NT2/D1 (cell line): ENCODE data around the gene MAZ.
"Not testable (repeated sequence)": the region's sequence is repeated elsewhere in the genome, so short reads cannot be mapped to it uniquely, and the experiment has no call there.

ENCODE experiments used
- DNase-seq: peaks from one replicate; pipeline ENCODE4 v3.0.0-alpha.2; 2011; ENCODE audit warnings: low read depth, low spot score
- H3K27me3 ChIP-seq: 2 replicates; pipeline ENCODE4 v1.6.0; 2011; ENCODE audit warnings: mild to moderate bottlenecking; ENCODE audit not compliant: insufficient read length, insufficient read depth
- H3K36me3 ChIP-seq: 2 replicates; pipeline ENCODE4 v1.6.1; 2011; ENCODE audit warnings: mild to moderate bottlenecking, low read length, mixed read lengths; ENCODE audit not compliant: insufficient read depth, insufficient read length
- H3K4me1 ChIP-seq: 2 replicates; pipeline ENCODE4 v1.5.1; 2011; ENCODE audit not compliant: insufficient read depth, insufficient read length
- H3K4me3 ChIP-seq: 2 replicates; pipeline ENCODE4 v1.5.1; 2011; ENCODE audit warnings: low read depth; ENCODE audit not compliant: insufficient read length
- H3K9ac ChIP-seq: 2 replicates; pipeline ENCODE4 v1.6.0; 2011; ENCODE audit warnings: low read depth; ENCODE audit not compliant: insufficient read length
- H3K9me3 ChIP-seq: 2 replicates; pipeline ENCODE4 v1.5.1; 2011; ENCODE audit warnings: mild to moderate bottlenecking, low read length; ENCODE audit not compliant: insufficient read depth
- SUZ12 ChIP-seq: IDR thresholded peaks from 2 replicates; pipeline ENCODE4 v1.6.1; 2011; ENCODE audit not compliant: insufficient read length, insufficient read depth; ENCODE audit errors: extremely low read depth
- YY1 ChIP-seq: IDR thresholded peaks from 2 replicates; pipeline ENCODE4 v1.6.1; 2011; ENCODE audit not compliant: insufficient read length, insufficient read depth
- ZNF274 ChIP-seq: IDR thresholded peaks from 2 replicates; pipeline ENCODE4 v1.6.1; 2011; ENCODE audit warnings: mild to moderate bottlenecking, low read depth, low read length

The MAZ gene

GRCh38 chr16:29763326-29763725, 43.0 kb upstream of the MAZ start:
- H3K27me3 ChIP-seq: no peaks in the 10 kb centered on the region
- no peaks in the 10 kb centered on the region for H3K36me3 ChIP-seq
- peaks cover 5% of the 10 kb centered on the region for H3K4me1 ChIP-seq
- TF ChIP-seq SUZ12 (no peak), YY1 (no peak), ZNF274 (no peak)
- no peaks in the 10 kb centered on the region for H3K9me3 ChIP-seq
- no peak overlapping the region for H3K9ac ChIP-seq
- H3K4me3 ChIP-seq: no peak overlapping the region
- no peak for DNase-seq

GRCh38 chr16:29765167-29766032, 40.9 kb upstream of the MAZ start:
- Histone ChIP-seq H3K4me1 (peaks cover 5% of the 10 kb centered on the region), H3K9me3 (no peaks in the 10 kb centered on the region), H3K4me3 (no peak overlapping the region), H3K36me3 (no peaks in the 10 kb centered on the region), H3K9ac (no peak overlapping the region), H3K27me3 (no peaks in the 10 kb centered on the region)
- DNase-seq: no peak
- TF ChIP-seq ZNF274 (no peak), SUZ12 (no peak), YY1 (no peak)

GRCh38 chr16:29766571-29766970, 39.8 kb upstream of the MAZ start:
- no peaks in the 10 kb centered on the region for H3K36me3 ChIP-seq

GRCh38 chr16:29767062-29767461, 39.3 kb upstream of the MAZ start:
- Histone ChIP-seq H3K27me3 (no peaks in the 10 kb centered on the region), H3K9me3 (no peaks in the 10 kb centered on the region), H3K9ac (no peak overlapping the region), H3K36me3 (no peaks in the 10 kb centered on the region), H3K4me3 (no peak overlapping the region), H3K4me1 (peaks cover 2% of the 10 kb centered on the region)
- TF ChIP-seq YY1 (no peak), ZNF274 (no peak), SUZ12 (no peak)
- DNase-seq: no peak

More at GRCh38 chr16:29766571-29766970, 39.8 kb upstream of the MAZ start:
- Histone ChIP-seq H3K4me1 (peaks cover 2% of the 10 kb centered on the region), H3K9ac (no peak overlapping the region), H3K4me3 (no peak overlapping the region), H3K9me3 (no peaks in the 10 kb centered on the region), H3K27me3 (no peaks in the 10 kb centered on the region)
- DNase-seq: no peak
- TF ChIP-seq ZNF274 (no peak), YY1 (no peak), SUZ12 (no peak)

- H3K4me1 ChIP-seq: peaks cover 2% of the 10 kb centered on the region
- no peak for DNase-seq
These were observed 36.8 kb upstream of the MAZ start for GRCh38 chr16:29769507-29769906.

GRCh38 chr16:29770250-29770929, 35.9 kb upstream of the MAZ start:
- no peak overlapping the region for H3K9ac ChIP-seq
- no peak for TF ChIP-seq YY1
- TF ChIP-seq ZNF274: no peak
- TF ChIP-seq SUZ12: no peak
- no peak for DNase-seq
- H3K4me1 ChIP-seq: peaks cover under 1% of the 10 kb centered on the region
- H3K36me3 ChIP-seq: no peaks in the 10 kb centered on the region
- H3K9me3 ChIP-seq: no peaks in the 10 kb centered on the region
- no peak overlapping the region for H3K4me3 ChIP-seq
- no peaks in the 10 kb centered on the region for H3K27me3 ChIP-seq

More at GRCh38 chr16:29769507-29769906, 36.8 kb upstream of the MAZ start:
- Histone ChIP-seq H3K9me3 (no peaks in the 10 kb centered on the region), H3K36me3 (no peaks in the 10 kb centered on the region), H3K27me3 (no peaks in the 10 kb centered on the region), H3K4me3 (no peak overlapping the region), H3K9ac (no peak overlapping the region)
- TF ChIP-seq SUZ12 (no peak), YY1 (no peak), ZNF274 (no peak)

GRCh38 chr16:29772330-29772729, 34.0 kb upstream of the MAZ start:
- not testable (repeated sequence) for H3K9me3 ChIP-seq, H3K9ac ChIP-seq, H3K4me3 ChIP-seq, H3K36me3 ChIP-seq, H3K27me3 ChIP-seq, H3K4me1 ChIP-seq, DNase-seq
